Suprapubic skin (tissue), 4 donors: ENCODE measurements around the gene CDYL2.

ENCODE experiments used
- CTCF ChIP-seq, 2 donors: fragments of 200-600 bp in 1 of 2; fragments of 450-650 bp in 1 of 2; sonication (generic) in 1 of 2; IDR thresholded peaks; one replicate each; pipeline ENCODE4 v1.5.1; 2016 to 2019; ENCODE audit warnings: antibody characterized with exemption in 2 of 2, mild to moderate bottlenecking in 1 of 2, moderate library complexity in 1 of 2
- EP300 ChIP-seq: sonication (generic); formaldehyde crosslinking; IDR thresholded peaks from one replicate; pipeline ENCODE4 v1.6.1; 2017; ENCODE audit warnings: antibody characterized with exemption
- POLR2A ChIP-seq, 2 donors: fragments of 450-650 bp; IDR thresholded peaks; one replicate each; pipeline ENCODE4 v1.6.1; 2017; ENCODE audit warnings: antibody characterized with exemption in 2 of 2, mild to moderate bottlenecking in 2 of 2, moderate library complexity in 2 of 2
- POLR2AphosphoS5 ChIP-seq, 3 donors: sonication (generic); formaldehyde crosslinking; IDR thresholded peaks; one replicate each; pipeline ENCODE4 v1.6.1; 2017; ENCODE audit warnings: antibody characterized with exemption in 3 of 3

GRCh38 chr16:80707686-80708085 lies 96.7 kb downstream of the CDYL2 start:
- TF ChIP-seq CTCF (IDR thresholded peaks at IDR 0.05) (no peak), POLR2A (IDR thresholded peaks at IDR 0.05) (no peak), POLR2AphosphoS5 (IDR thresholded peaks at IDR 0.05) (no peak), EP300 (no peak)
